Heart left ventricle (tissue), 16 donors: ENCODE measurements around the gene HPSE2. TPM values are rescaled to one million over a fixed set of nuclear protein-coding genes. Genes with fewer than 3 reads are reported as not detected.

Experiments used
- ATAC-seq, 4 donors: fragments of 200-7000 bp; cut with Tn5 transposase; one replicate each; pipeline ENCODE4 v1.9.1; 2020 to 2022; ENCODE audit warnings: moderate library complexity in 4 of 4, mild to moderate bottlenecking in 3 of 4, moderate number of reproducible peaks in 1 of 4
- DNase-seq, 5 donors: peaks; one replicate each; pipeline ENCODE4 v3.0.0-alpha.2; 2020
- H3K27ac ChIP-seq, 12 donors: fragments of 200-600 bp; sonication (generic) in 4 of 12; one replicate each; pipeline versions ENCODE4 v1.5.0 to v1.8.0; 2016 to 2022; ENCODE audit warnings: mild to moderate bottlenecking in 2 of 12
- H3K27me3 ChIP-seq, 9 donors: fragments of 200-600 bp; sonication (generic) in 2 of 9; one replicate each; pipeline versions ENCODE4 v1.5.1 to v1.8.0; 2016 to 2022; ENCODE audit warnings: mild to moderate bottlenecking in 3 of 9
- H3K36me3 ChIP-seq, 9 donors: fragments of 200-600 bp; sonication (generic) in 2 of 9; one replicate each; pipeline versions ENCODE4 v1.5.0 to v1.8.0; 2018 to 2022; ENCODE audit warnings: mild to moderate bottlenecking in 2 of 9
- H3K4me1 ChIP-seq, 12 donors: fragments of 200-600 bp; sonication (generic) in 4 of 12; one replicate each; pipeline versions ENCODE4 v1.5.0 to v1.8.0; 2016 to 2022; ENCODE audit warnings: mild to moderate bottlenecking in 3 of 12
- H3K4me3 ChIP-seq, 12 donors: fragments of 200-600 bp; sonication (generic) in 4 of 12; one replicate each; pipeline versions ENCODE4 v1.5.0 to v1.8.0; 2017 to 2022; ENCODE audit warnings: mild to moderate bottlenecking in 9 of 12, moderate library complexity in 4 of 12
- H3K9me3 ChIP-seq, 12 donors: fragments of 200-600 bp; sonication (generic) in 4 of 12; one replicate each; pipeline versions ENCODE4 v1.5.0 to v1.8.0; 2016 to 2022; ENCODE audit warnings: mild to moderate bottlenecking in 1 of 12
- CTCF ChIP-seq, 12 donors: fragments of 200-600 bp; sonication (generic) in 4 of 12; IDR thresholded peaks; one replicate each; pipeline versions ENCODE4 v1.5.0 to v1.8.0; 2018 to 2022; ENCODE audit warnings: antibody characterized with exemption in 12 of 12, mild to moderate bottlenecking in 5 of 12
- POLR2A ChIP-seq, 2 donors: fragments of 450-650 bp; IDR thresholded peaks; one replicate each; pipeline ENCODE4 v1.6.1; 2017; ENCODE audit warnings: antibody characterized with exemption in 2 of 2, mild to moderate bottlenecking in 2 of 2, moderate library complexity in 2 of 2
- WGBS, 4 donors: extraction: QIAGEN DNeasy Blood & Tissue Kit in 2 of 4; methylation state at CpG; one replicate each; pipeline versions ENCODE4 v1.1.5 to v1.1.7; 2013 to 2018; 5-methylcytosine and 5-hydroxymethylcytosine counted together
- intact Hi-C, 10 donors: fragments of 100-400 bp; cut with DNase I; formaldehyde crosslinking; loops; one replicate each; pipeline versions ENCODE4 v1.11.1 to v1.14.2; 2022
- polyA plus RNA-seq, 2 donors: library from polyadenylated mRNA; stranded (reverse); fragments of 200-250 nt; gene quantifications; one replicate each; pipeline ENCODE4 v1.2.3, GENCODE V29; 2013
- total RNA-seq, 9 donors: library from RNA; depleted of rRNA in 2 of 9; stranded (reverse); fragments of >200 nt in 2 of 9; fragmentation: NEBNext Ultra II Directional in 3 of 9; extraction: Animal tissue kit (Norgen Biotek cat#: 25700) in 3 of 9; gene quantifications; one replicate each; pipeline versions ENCODE4 v1.1.0 to v1.2.4, GENCODE V29; 2016 to 2023
- donor health status: ischemic (EF 13 %, LVEDD 7.1; RV severe dilation, severe dysfunction).
- donor health status: healthy with polysubstance abuse.
- donor health status: DM: no; HTN: yes; CAD: no.
- donor health status: DM: no; HTN: no; CAD: no.
- donor health status: ischemic (EF 25% LVEDD 6.9; RV normal size, moderate dysfunction).
- donor health status: ischemic (EF 25% LVEDD 5.7; RV mildly dilated, moderate dysfunction).
- donor health status: healthy.
- donor health status: DM: yes; HTN: yes; CAD: no.
- donor health status: ischemic (EF 35%, LVEDD 5.7; RV mildly dilated, moderate dysfunction).
- donor health status: nonischemic (EF 11% LVEDD 7.7; RV severe dilation, severe dysfunction).
- donor health status: DM: yes; HTN: yes; CAD: no.
- donor health status: PGD.
- donor health status: ischemic (EF 29% LVEDD 5.4; RV normal size, mild dysfunction).
- donor health status: nonischemic (EF 23%, LVEDD 6.1; RV moderate dilation, normal function).

Gene HPSE2
- total and polyA plus RNA-seq, 11 donors = 0.06 to 0.18 (median 0.12) TPM; not detected in 3

DNA sequence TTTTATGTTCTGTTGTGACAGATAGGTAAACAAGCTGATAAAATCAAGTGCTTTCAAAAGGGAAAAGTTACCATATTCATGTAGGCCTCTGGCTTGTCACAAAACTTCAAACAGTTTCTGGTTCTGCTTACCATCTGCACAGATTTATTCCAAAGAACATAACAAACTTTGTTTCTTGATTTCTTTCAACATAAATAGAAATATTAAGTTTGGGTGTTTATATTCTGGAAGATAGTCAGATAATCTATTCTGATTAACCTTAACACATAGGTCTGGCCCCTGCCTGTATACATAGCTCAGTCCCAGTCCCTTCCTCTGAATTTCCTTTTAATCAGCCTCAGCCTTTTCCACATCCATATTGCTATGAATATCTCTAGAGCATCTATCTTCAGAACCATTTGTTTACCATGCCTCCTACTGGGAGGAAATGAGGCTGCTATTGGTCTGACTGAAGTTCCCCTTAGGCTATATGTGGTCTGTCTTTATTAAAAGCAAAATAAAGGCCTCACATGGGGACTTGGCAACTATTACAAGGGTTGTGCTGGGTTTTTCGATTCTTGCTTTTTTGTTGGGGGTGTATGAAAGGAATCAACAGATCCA, 319.0 kb downstream of the HPSE2 start:
- Histone ChIP-seq H3K36me3 (no peaks in the 10 kb centered on the region), H3K4me3 (no peak overlapping the region), H3K27ac (no peak overlapping the region), H3K27me3 (no peaks in the 10 kb centered on the region), H3K9me3 (no peaks in the 10 kb centered on the region), H3K4me1 (no peaks in the 10 kb centered on the region)
- no peak for DNase-seq
- TF ChIP-seq POLR2A (IDR thresholded peaks at IDR 0.05) (no peak), CTCF (IDR thresholded peaks at IDR 0.05) (no peak)
- intact Hi-C loops = no loop called here
- WGBS, 4 donors = 43 to 75% (median 68%) methylated on average over 1 of the region's 1 CpG
- ATAC-seq = no peak

GRCh38 chr10:98915911-98916310, 319.7 kb downstream of the HPSE2 start:
- no peak for TF ChIP-seq POLR2A (IDR thresholded peaks at IDR 0.05)
- no peak for TF ChIP-seq CTCF (IDR thresholded peaks at IDR 0.05)
- DNase-seq (no peak), ATAC-seq (no peak)
- intact Hi-C loops = no loop called here
- no peaks in the 10 kb centered on the region for H3K27me3 ChIP-seq
- no peak overlapping the region for H3K4me3 ChIP-seq
- 14 to 23% (median 22%) methylated on average over 1 of the region's 1 CpG for WGBS, 4 donors
- H3K4me1 ChIP-seq = no peaks in the 10 kb centered on the region
- H3K36me3 ChIP-seq = no peaks in the 10 kb centered on the region
- no peak overlapping the region for H3K27ac ChIP-seq
- no peaks in the 10 kb centered on the region for H3K9me3 ChIP-seq

- Histone ChIP-seq H3K27me3 (no peaks in the 10 kb centered on the region), H3K27ac (no peak overlapping the region), H3K4me1 (no peaks in the 10 kb centered on the region), H3K4me3 (no peak overlapping the region), H3K9me3 (no peaks in the 10 kb centered on the region), H3K36me3 (no peaks in the 10 kb centered on the region)
- 54 to 68% (median 58%) methylated on average over 3 of the region's 3 CpGs for WGBS, 4 donors
- no peak for DNase-seq
- TF ChIP-seq POLR2A (IDR thresholded peaks at IDR 0.05) = no peak
- no peak for TF ChIP-seq CTCF (IDR thresholded peaks at IDR 0.05)
- intact Hi-C loops = no loop called here
- ATAC-seq = no peak
Measured at GRCh38 chr10:98910546-98910945, 325.1 kb downstream of the HPSE2 start.

DNA sequence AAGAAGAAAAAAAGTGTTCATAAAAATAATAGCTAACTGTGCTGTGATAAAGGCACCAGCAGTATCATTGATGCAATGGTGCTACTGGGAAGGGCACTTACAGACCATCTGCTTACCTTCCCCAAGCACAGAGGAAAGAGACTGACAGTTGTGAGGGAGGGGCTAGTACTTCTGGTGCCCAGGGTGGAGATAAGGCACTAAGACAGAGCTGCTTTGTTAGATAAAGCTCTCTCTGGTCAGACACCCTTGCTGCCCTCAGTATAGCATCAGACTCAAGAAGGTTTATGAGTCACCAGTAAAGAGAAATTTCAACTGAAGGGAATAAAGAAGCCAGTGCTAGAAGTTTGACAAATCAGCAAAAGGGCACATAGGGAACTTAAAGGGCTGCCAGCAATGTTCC, 325.6 kb downstream of the HPSE2 start:
- DNase-seq (no peak), ATAC-seq (peak in 1 of 4 donors; percentile 84)
- H3K27me3 ChIP-seq = no peaks in the 10 kb centered on the region
- no peak overlapping the region for H3K27ac ChIP-seq
- TF ChIP-seq CTCF (IDR thresholded peaks at IDR 0.05) = no peak
- TF ChIP-seq POLR2A (IDR thresholded peaks at IDR 0.05) = no peak
- no peaks in the 10 kb centered on the region for H3K4me1 ChIP-seq
- no peak overlapping the region for H3K4me3 ChIP-seq
- H3K9me3 ChIP-seq = no peaks in the 10 kb centered on the region
- intact Hi-C loops = no loop called here
- no peaks in the 10 kb centered on the region for H3K36me3 ChIP-seq
